ENCODE results near the gene AREG. TPM values are rescaled to one million over a fixed set of nuclear protein-coding genes. Genes with fewer than 3 reads are reported as not detected.

AREG gene
- total RNA-seq, 2 donors from 2014 or later: 32.7 to 54.3 TPM

DNA sequence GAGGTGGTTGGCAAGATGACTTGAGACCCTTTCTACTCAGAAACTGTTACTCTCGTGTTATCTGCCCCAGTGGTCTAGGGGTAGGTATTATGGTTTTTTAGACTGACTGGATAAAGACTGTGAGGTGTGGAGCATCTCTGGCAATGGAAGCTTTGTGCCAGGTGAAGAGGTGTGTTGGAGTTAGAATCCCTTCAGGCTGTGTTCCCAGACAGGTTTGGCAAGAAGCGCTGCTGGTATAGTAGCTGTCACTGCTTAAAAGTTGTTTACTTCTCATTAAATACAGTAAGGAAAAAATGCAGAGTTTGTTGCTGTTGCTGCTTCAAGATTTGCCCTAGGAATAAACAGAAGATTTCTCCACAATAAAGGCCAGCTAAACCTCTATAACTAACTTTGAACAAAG is 35.3 kb downstream of the AREG start:
- Histone ChIP-seq H3K27ac (no peak overlapping the region), H3K9me3 (no peaks in the 10 kb centered on the region), H3K27me3 (replicated peaks; ENCODE audit: insufficient read depth) (no peaks in the 10 kb centered on the region), H3K4me3 (no peak overlapping the region), H3K4me1 (ENCODE audit: control insufficient read depth in 1 of 2, low read depth in 2 of 2) (peaks cover 2 to 3% of the 10 kb centered on the region in 2 donors), H3K36me3 (no peaks in the 10 kb centered on the region)
- DNase-seq (ENCODE audit: low spot score) (no peak), ATAC-seq (ENCODE audit: insufficient number of reproducible peaks, low FRiP score, low read depth) (no peak)
- no peak for TF ChIP-seq CTCF (IDR thresholded peaks at IDR 0.05)

DNA sequence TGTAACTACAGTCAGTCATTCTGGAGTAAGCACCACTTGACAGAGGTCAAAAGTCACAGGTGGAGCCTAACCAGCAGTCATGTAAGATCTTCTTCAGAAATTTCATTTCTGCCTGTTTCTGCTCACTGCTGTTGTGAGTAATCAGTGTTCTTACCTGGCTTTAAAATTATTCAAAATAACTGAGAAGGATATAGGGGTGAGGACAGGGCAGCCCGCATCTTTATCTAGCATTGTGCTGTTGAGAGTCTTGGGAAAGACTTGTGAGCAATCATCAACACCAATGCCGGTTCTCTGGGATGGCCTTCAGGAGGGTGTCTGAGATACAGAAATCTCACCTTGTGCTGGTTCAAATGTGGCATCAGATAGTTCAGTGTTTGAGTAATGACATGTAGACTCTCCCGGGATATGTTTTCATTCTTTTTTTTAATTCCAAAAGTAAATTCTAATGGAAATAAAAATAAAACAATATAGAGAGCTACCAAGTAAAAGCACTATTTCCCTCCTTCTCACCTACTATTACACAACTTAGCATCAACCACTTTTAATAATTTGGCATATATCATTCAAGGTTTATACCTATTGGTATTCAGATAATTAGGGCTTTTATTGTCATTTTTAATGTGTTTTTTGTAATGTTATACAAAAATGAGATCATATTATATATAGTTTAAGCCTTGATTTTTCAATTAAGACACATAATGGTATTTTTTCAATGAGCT is 37.1 kb downstream of the AREG start:
- no peaks in the 10 kb centered on the region for H3K27me3 ChIP-seq (replicated peaks; ENCODE audit: insufficient read depth)
- no peaks in the 10 kb centered on the region for H3K36me3 ChIP-seq
- H3K9me3 ChIP-seq: no peaks in the 10 kb centered on the region
- no peak for DNase-seq (ENCODE audit: low spot score)
- H3K4me3 ChIP-seq: no peak overlapping the region
- no peak for ATAC-seq (ENCODE audit: insufficient number of reproducible peaks, low FRiP score, low read depth)
- TF ChIP-seq CTCF (IDR thresholded peaks at IDR 0.05): no peak
- H3K27ac ChIP-seq: no peak overlapping the region
- no peaks in the 10 kb centered on the region for H3K4me1 ChIP-seq (ENCODE audit: control insufficient read depth in 1 of 2, low read depth in 2 of 2)

GRCh38 chr4:74483226-74483911 is 38.4 kb downstream of the AREG start:
- Histone ChIP-seq H3K4me3 (no peak overlapping the region), H3K4me1 (ENCODE audit: control insufficient read depth in 1 of 2, low read depth in 2 of 2) (no peaks in the 10 kb centered on the region), H3K27me3 (replicated peaks; ENCODE audit: insufficient read depth) (no peaks in the 10 kb centered on the region), H3K36me3 (no peaks in the 10 kb centered on the region), H3K27ac (no peak overlapping the region), H3K9me3 (no peaks in the 10 kb centered on the region)
- ATAC-seq (ENCODE audit: insufficient number of reproducible peaks, low FRiP score, low read depth): no peak
- DNase-seq (ENCODE audit: low spot score): no peak
- TF ChIP-seq CTCF (IDR thresholded peaks at IDR 0.05): no peak

GRCh38 chr4:74486905-74487304 is 42.0 kb downstream of the AREG start:
- Histone ChIP-seq H3K27ac (no peak overlapping the region), H3K4me3 (no peak overlapping the region), H3K9me3 (no peaks in the 10 kb centered on the region), H3K4me1 (ENCODE audit: control insufficient read depth in 1 of 2, low read depth in 2 of 2) (no peaks in the 10 kb centered on the region), H3K36me3 (no peaks in the 10 kb centered on the region), H3K27me3 (replicated peaks; ENCODE audit: insufficient read depth) (no peaks in the 10 kb centered on the region)
- DNase-seq (ENCODE audit: low spot score): no peak
- ATAC-seq (ENCODE audit: insufficient number of reproducible peaks, low FRiP score, low read depth): no peak
- no peak for TF ChIP-seq CTCF (IDR thresholded peaks at IDR 0.05)

GRCh38 chr4:74487771-74488170 is 42.8 kb downstream of the AREG start:
- no peaks in the 10 kb centered on the region for H3K9me3 ChIP-seq
- H3K36me3 ChIP-seq: no peaks in the 10 kb centered on the region
- ATAC-seq (ENCODE audit: insufficient number of reproducible peaks, low FRiP score, low read depth): no peak
- no peak overlapping the region for H3K4me3 ChIP-seq
- no peak for TF ChIP-seq CTCF (IDR thresholded peaks at IDR 0.05)
- no peaks in the 10 kb centered on the region for H3K4me1 ChIP-seq (ENCODE audit: control insufficient read depth in 1 of 2, low read depth in 2 of 2)
- no peak overlapping the region for H3K27ac ChIP-seq
- DNase-seq (ENCODE audit: low spot score): no peak
- H3K27me3 ChIP-seq (replicated peaks; ENCODE audit: insufficient read depth): no peaks in the 10 kb centered on the region

Measured in thoracic aorta (tissue), 2 donors.